HG03460 (cell line): ENCODE results near the gene TMEM106B.
"Not testable (repeated sequence)": the region's sequence is repeated elsewhere in the genome, so short reads cannot be mapped to it uniquely, and the experiment has no call there.

Experiments
- ATAC-seq: cut with Tn5 transposase; IDR thresholded peaks from one replicate; pipeline ENCODE4 v1.9.1; 2021; ENCODE audit not compliant: unreplicated experiment

Gene TMEM106B

GRCh38 chr7:12211054-12211710, at the start of gene TMEM106B:
Gene TMEM106B (plus strand): TSS chr7:12211294. CDS start chr7:12214811, 3,517 bp downstream.
- ATAC-seq = peak; percentile 94

DNA sequence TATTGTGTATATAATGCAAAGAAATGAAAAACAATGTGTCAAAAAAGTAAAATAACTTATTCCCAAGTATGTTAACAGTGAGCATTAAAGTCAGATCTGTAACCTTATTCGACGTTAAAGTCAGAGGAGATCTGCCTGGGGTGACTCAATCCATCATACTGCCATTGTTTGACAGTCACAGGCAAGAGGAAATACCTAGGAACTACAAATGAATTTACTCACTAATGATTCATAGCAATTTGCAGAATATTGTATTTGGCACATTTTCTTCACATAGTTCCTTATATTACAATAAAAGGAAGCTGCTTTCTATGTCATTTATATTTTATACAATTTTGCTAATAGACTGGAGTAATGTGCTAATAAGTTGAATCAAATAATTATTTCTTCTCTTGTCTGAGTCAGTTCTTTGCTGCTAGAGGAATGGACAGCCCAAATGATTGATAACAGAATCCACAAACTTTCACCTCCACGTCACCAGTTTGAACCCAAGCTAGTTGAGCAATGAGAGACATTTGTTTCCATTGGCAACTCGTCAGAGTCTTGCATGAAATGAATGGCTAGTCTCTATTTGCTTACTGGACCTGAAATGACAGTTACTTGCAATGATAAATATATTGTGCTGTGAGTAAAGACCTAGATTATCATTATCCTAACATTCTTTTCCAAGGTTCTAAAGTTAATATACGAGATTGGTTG, 48.5 kb upstream of the TMEM106B start:
- ATAC-seq = no peak

- ATAC-seq = not testable (repeated sequence)
Measured at GRCh38 chr7:12168065-12168464, 43.0 kb upstream of the TMEM106B start.

DNA sequence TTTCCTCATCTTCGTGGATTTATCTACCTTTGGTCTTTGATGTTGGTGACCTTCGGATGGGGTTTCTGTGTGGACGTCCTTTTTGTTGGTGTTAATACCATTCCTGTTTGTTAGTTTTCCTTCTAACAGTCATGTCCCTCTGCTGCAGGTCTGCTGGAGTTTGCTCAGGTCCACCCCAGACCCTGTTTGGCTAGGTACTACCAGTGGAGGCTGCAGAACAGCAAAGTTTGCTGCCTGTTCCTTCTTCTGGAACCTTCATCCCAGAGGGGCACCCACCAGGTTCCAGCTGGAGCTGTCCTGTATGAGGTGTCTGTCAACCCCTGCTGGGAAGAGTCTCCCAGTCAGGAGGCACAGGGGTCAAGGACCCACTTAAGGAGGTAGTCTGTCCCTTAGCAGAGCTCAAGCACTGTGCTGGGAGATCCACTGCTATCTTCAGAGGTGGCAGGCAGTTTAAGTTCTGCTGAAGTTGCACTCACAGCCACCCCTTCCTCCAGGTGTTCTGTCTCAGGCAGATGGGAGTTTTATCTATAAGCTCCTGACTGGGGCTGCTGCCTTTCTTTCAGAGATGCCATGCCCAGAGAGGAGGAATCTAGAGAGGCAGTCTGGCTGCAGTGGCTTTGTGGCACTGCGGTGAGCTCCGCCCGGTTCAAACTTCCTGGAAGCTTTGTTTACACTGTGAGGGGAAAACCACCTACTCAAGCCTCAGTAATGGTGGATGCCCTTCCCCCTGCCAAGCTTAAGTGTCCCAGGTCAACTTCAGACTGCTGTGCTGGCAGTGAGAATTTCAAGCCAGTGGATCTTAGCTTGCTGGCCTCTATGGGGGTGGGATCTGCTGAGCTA, 40.9 kb upstream of the TMEM106B start:
- ATAC-seq = not testable (repeated sequence)

DNA sequence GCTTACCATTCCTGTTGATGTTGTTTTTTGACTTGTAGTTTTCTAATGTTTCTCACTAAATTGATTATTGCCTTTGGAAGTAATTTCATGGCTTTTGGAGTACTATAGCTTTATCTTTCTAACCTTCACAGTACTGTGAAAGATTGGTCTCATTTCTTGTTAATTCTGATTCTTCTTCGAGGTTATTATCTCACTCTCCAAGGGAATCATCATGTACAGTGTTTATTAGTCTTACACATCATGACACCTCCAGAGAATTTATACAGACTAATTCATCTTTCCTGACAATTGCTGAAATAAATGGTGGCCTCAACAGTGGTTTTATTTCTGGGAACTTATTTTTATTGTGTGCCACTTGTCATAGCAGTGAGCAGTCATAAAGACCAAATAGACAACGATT, 37.4 kb upstream of the TMEM106B start:
- ATAC-seq = no peak

GRCh38 chr7:12174931-12175330, 36.2 kb upstream of the TMEM106B start:
- ATAC-seq = no peak

GRCh38 chr7:12178317-12178716, 32.8 kb upstream of the TMEM106B start:
- ATAC-seq = no peak

DNA sequence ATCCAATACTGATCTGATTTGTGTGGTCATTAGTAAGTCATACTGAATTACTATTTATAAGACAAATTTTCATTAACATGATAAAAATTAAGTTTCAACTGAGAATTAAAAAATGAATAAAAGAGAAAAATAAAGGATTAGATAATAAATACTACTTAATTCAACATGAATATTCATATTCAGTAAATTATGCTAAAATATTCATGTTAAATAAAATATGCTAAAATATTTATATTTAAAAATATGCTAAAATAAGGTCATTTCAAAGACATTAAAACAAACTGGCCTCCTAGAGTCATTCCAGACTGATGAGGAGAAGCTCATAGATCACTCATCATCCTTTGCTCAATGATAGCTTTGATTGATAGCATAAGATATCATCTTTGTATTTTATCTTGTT, 16.7 kb upstream of the TMEM106B start:
- no peak for ATAC-seq

- no peak for ATAC-seq
Measured at GRCh38 chr7:12196386-12196785, 14.7 kb upstream of the TMEM106B start.

DNA sequence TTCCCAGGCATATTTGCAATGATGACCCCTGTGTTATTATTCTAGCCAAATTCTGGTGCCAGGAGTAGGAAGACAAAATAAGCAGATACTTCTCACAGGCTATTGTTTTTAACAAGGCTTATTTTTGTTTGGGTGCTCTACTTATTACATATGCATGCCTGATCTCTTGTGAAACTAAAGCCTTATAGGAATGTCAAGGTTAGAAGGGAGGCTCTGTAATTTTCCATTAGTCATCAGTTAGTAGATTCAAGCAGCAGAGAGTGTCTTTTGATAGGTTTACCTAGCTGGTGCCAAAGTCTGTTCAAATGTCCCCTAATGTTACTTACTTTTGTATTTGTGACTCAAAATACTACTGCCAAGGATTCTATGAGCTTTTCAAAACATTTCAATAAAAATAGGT, 11.7 kb upstream of the TMEM106B start:
- no peak for ATAC-seq

DNA sequence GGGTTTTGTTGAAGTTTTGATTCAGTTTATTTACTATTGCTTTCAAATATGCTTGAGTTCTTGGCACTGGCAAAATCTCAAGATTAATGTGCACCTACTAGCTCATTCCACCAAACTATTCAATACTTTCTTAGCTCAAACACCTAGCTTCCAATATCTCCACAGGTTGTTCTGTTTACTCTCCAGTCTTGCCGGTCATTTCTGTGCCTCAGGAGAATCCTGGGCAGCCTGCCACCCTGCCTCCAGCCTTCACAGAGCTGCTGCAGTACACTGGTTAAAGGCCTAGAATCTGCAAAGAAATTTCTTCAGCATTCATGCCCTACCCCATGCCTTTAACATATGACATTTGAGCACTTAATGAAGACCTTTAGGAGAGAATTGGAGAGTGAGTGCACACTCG, 4.0 kb upstream of the TMEM106B start:
- ATAC-seq = no peak

GRCh38 chr7:12209221-12209620, 1.9 kb upstream of the TMEM106B start:
- no peak for ATAC-seq

GRCh38 chr7:12210179-12211053, 678 bp upstream of the TMEM106B start:
- ATAC-seq = peak; percentile 30

GRCh38 chr7:12211711-12212485, 804 bp downstream of the TMEM106B start:
- no peak for ATAC-seq

DNA sequence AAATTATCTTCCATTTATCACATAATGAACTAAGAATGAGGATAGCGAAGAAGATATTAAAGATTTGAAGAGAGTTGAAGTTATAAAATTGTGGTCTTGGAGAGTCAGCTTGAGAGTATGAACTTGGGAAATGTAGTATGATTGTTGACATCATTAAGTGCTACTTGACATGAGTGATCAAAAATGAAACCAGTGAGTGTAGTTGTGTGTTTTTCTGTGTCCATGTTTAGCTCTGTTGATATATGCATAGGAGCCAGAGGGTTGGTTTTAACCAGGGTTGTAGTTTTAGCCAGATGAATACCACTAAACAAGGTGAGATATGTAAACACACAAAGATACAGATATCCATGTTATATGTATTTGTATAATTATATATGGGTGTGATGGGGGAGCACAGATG, 6.2 kb downstream of the TMEM106B start:
- ATAC-seq = no peak

DNA sequence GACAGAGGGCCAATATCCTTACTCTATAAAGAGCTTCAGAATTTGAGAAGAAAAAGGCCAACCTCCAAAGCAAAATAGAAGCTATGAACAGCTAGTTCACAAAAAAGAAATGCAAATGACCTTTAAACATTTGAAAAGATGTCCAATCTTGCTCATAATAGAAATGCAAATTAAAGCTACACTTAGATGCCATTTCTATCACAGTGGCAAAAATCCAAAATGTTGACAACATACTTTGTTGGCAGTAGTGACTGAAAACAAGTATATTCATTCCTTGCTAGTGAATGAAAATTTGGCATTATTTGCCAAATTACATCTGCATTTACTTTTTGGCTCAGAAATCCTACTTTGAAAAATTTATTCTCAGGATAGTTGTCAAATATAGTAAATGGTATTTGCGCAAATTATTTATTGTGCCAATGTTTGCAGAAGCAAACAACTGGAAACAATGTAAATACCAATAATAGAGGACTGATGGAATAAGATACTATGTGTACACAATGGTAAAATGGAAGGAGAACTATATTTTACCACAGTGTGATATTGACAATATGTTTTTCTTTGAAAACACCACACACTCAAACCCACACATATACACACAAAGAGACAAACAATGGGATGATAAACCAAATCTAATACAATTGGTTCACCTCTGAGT, 9.4 kb downstream of the TMEM106B start:
- no peak for ATAC-seq

- ATAC-seq = no peak
Measured at GRCh38 chr7:12221414-12221813, 10.3 kb downstream of the TMEM106B start.

DNA sequence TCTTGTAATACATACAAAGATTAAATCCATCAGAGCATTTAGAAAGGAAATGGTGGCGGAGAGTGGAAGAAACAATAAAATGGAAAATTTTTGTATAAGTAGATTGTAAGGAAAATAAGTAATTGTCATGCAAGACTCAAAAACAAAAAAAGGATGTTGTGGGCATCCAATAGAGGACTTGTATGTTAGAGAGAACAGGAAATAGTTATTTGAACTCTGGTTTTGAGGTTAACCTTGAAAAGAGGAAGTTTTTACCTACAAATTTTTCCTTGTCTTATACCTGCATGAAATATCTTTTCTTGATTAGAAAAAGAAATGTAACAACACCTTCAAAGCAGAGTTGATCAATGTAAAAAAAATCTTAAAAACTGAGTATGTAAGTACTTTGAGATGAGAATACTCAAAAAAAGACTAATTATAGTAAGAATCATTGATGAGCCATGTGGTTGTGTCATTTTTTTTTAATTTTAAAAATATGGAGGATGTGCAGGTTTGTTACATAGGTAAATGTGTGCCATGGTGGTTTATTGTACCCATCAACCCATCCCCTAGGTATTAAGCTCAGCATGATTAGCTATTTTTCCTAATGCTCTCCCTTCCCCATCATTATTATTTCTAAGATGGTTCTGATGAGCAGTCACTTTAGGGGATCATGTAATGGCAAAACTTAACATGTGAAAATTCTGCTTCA, 11.9 kb downstream of the TMEM106B start:
- peak; percentile 90 for ATAC-seq

- not testable (repeated sequence) for ATAC-seq
Measured at GRCh38 chr7:12225017-12225416, 13.9 kb downstream of the TMEM106B start.
